ENCODE measurements around the gene PDE6G. TPM values are rescaled to one million over a fixed set of nuclear protein-coding genes. Genes with fewer than 3 reads are reported as not detected.

PDE6G gene
- total and polyA plus RNA-seq, 2 donors (not counting 3 experiments of a cell fraction or from before 2014, with no cell fraction given) = 1.8 to 3.7 TPM

- TF ChIP-seq MYC (IDR thresholded peaks at IDR 0.05; ENCODE audit: low read depth, low read length) (no peak), CTCF (IDR thresholded peaks at IDR 0.05; ENCODE audit: extremely low read depth in 1 of 2, insufficient read depth in 1 of 2, low read depth in 1 of 2, low read length in 2 of 2) (no peak), POLR2AphosphoS5 (IDR thresholded peaks at IDR 0.05; ENCODE audit: insufficient read depth, low read depth, low read length) (no peak), MAX (IDR thresholded peaks at IDR 0.05; ENCODE audit: insufficient read depth, insufficient read length) (no peak), JUN (IDR thresholded peaks at IDR 0.05; ENCODE audit: borderline replicate concordance, insufficient read depth, insufficient read length, low read depth) (no peak), EZH2 (IDR thresholded peaks at IDR 0.05; ENCODE audit: borderline replicate concordance, low read depth, low read length, severe bottlenecking) (no peak), GATA2 (IDR thresholded peaks at IDR 0.05; ENCODE audit: insufficient read depth, insufficient read length, low read depth, low read length) (no peak), FOS (IDR thresholded peaks at IDR 0.05; ENCODE audit: borderline replicate concordance, insufficient read depth, low read length) (no peak), POLR2A (IDR thresholded peaks at IDR 0.05; ENCODE audit: low read depth, low read length) (no peak)
Observed at GRCh38 chr17:81612172-81612970, 44.0 kb downstream of the PDE6G start.

More at GRCh38 chr17:81612172-81612970, 44.0 kb downstream of the PDE6G start:
- Histone ChIP-seq H3K4me1 (ENCODE audit: control insufficient read depth, extremely low read depth, insufficient read depth, low read length) (no peaks in the 10 kb centered on the region), H3K9me3 (replicated peaks; ENCODE audit: control insufficient read depth, insufficient read depth, low read length) (no peaks in the 10 kb centered on the region), H3K27ac (ENCODE audit: insufficient read depth, low read depth, low read length) (no peak overlapping the region), H2AFZ (ENCODE audit: low read depth, low read length) (no peak overlapping the region), H3K4me2 (ENCODE audit: insufficient read depth, low read length) (no peak overlapping the region), H4K20me1 (replicated peaks; ENCODE audit: control insufficient read depth, extremely low read depth, insufficient read depth, low read length) (peaks cover 3% of the 10 kb centered on the region), H3K36me3 (ENCODE audit: control insufficient read depth in 2 of 2, extremely low read depth in 1 of 2, insufficient read depth in 2 of 2, low read length in 2 of 2) (peaks cover 24 to 41% of the 10 kb centered on the region in 2 experiments), H3K9me1 (replicated peaks; ENCODE audit: control insufficient read depth, extremely low read depth, insufficient read depth, low read length) (no peaks in the 10 kb centered on the region), H3K79me2 (ENCODE audit: control insufficient read depth, insufficient read depth, low read length) (peaks cover 59% of the 10 kb centered on the region), H3K27me3 (ENCODE audit: control insufficient read depth in 2 of 2, insufficient read depth in 2 of 2, low read length in 2 of 2) (no peaks in the 10 kb centered on the region), H3K4me3 (replicated peaks in 1 of 3; ENCODE audit: insufficient read depth in 1 of 3, low read depth in 1 of 3, low read length in 3 of 3) (no peak overlapping the region), H3K9ac (replicated peaks; ENCODE audit: extremely low read depth, insufficient read depth, low read length) (no peak overlapping the region)
- BruUV-seq (replicated peaks) = no TSS peak
- dilution Hi-C loops (cut with MboI; ENCODE audit: extremely low pct_ligation_motif_present, low sequenced_read_pairs) (no loop called here), intact Hi-C loops (cut with micrococcal nuclease) (no loop called here)
- DNase-seq (ENCODE audit: low read depth, low spot score) (no peak), FAIRE-seq (no peak)
- ChIA-PET CTCF (interaction anchor here (0.6 to 4.9 kb wide), 3 partner anchors 11 to 473 kb away, joined by 4 to 19 read pairs (median 5); no protein-coding TSS in a partner anchor), POLR2A (interaction anchor here (0.6 kb wide), 1 partner anchor 9 kb away, joined by 3 read pairs; no protein-coding TSS in a partner anchor)

Measured in endothelial cell of umbilical vein (primary cell).